Measurements from ENCODE around the gene PAQR6.
A peak's percentile ranks its signal among the peaks of the same experiment; 100 is the strongest.

The PAQR6 gene

GRCh38 chr1:156229809-156230472 lies 17.9 kb downstream of the PAQR6 start:
- FAIRE-seq: no peak

DNA sequence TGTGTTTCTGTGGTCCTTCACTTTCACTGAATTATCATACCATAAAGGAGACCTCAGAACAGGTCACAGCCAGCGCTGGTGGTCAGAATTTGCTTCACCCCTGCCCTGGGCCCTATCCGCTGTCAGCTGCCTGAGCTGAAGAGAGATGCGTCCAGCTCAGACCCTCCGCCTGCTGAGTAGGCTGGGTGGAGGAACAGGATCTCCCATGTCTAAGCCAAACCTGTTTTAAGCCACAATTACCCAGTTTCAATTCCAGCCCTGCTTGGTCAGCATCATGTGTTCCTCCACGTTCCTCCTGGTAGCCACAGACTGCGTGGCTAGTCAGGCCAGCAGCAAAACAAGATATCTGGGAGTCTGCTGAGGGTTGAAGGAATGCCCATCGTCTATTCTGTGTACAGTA lies 19.4 kb downstream of the PAQR6 start:
- FAIRE-seq: no peak

DNA sequence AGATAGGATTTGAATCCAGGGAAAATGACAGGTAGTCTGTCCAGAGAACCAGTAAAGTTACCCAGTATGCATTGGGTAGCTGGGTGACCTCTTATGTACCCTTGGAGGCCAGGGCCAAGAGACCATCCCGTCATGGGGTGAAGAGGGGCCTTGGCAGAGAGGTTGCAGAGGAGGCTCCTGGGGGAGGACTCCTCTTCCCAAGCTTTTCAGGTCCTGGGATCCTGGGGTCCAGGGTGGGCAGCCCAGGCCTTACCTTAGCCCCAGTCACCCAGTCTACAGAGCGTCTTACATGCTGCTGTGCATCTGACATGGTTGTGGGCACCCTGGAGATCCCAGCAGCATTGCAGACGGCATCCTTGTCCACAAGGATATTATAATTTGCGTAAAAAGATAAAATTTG lies 21.1 kb downstream of the PAQR6 start:
- FAIRE-seq: no peak

DNA sequence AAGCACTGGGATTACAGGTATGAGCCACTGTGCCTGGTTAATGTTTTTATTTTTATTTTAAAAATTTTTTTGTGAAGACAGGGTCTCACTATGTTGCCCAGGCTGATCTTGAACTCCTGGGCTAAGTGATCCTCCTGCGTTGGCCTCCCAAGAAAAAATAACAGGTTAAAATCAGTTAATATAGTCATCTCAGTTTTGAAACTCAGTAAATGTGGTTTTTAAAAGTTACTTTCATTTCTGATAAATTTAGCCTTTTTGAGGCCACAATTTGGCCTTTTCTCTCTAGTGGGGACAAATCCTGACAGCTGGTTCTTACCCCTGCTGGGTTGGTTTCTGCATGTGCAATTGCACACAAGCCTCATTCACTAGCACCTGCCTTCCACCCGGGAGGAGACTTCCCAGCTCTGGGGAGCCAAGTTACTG lies 21.7 kb downstream of the PAQR6 start:
- no peak for FAIRE-seq

- no peak for FAIRE-seq
Observed at GRCh38 chr1:156225677-156226014, 22.2 kb downstream of the PAQR6 start.

DNA sequence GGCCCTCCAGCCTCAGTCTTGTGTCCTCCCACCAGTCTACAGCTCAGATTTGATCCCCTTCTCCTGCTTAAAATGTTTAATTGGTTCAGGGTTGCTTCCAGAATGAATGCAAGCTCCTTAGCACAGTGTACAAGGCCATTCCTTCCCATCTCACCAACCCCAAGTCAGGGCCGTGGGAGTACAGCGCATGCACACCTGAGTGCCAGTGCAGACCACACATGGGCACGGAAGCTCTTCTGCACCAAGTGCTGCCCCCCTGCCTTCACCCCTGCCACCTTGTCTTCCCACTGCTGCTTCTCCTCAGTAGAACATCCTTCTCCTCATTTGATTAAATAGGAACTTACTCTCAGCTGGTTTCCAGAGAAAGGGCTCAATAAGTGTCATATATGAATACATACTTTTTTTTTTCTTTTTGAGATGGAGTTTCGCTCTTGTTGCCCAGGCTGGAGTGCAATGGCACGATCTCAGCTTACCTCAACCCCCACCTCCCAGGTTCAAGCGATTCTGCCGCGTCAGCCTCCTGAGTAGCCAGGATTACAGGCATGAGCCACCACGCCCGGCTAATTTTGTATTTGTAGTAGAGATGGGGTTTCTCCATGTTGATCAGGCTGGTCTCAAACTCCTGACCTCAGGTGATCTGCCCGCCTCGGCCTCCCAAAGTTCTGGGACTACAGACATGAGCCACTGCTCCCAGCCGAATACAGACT lies 25.7 kb downstream of the PAQR6 start:
- FAIRE-seq: no peak

- no peak for FAIRE-seq
Observed at GRCh38 chr1:156220226-156220625, 27.6 kb downstream of the PAQR6 start.

GRCh38 chr1:156217871-156218270 lies 30.0 kb downstream of the PAQR6 start:
- no peak for FAIRE-seq

- FAIRE-seq: peak; percentile 98
Observed at GRCh38 chr1:156216361-156217086, 31.3 kb downstream of the PAQR6 start.

GRCh38 chr1:156214024-156214748 lies 33.7 kb downstream of the PAQR6 start:
- no peak for FAIRE-seq

- no peak for FAIRE-seq
Observed at GRCh38 chr1:156213644-156213966, 34.3 kb downstream of the PAQR6 start.

- FAIRE-seq: no peak
Observed at GRCh38 chr1:156212833-156213643, 34.8 kb downstream of the PAQR6 start, which contains the start of gene PMF1. Gene PMF1 (plus strand): TSS chr1:156213007. CDS start chr1:156213016, 9 bp downstream.

- FAIRE-seq: no peak
Observed at GRCh38 chr1:156212130-156212529, 35.7 kb downstream of the PAQR6 start.

DNA sequence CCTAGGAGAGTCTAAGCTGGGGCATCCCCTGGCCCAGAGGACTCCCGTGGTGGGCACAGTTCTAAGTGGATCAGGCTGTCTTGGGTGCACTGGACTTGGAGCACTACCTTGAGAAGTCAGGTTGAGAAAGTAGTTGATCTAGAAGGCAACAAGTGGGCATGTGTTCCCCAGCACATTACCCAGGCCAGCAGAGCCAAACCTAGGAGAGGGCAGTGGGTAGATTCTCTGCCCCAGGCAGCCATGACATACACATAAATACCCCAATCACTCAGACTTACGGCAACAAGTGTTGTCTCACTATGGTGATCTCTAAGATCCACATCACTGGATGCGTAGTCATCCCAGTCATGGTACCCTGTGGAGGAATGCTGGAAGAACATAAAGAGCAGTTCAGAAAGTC lies 36.6 kb downstream of the PAQR6 start:
- no peak for FAIRE-seq

- no peak for FAIRE-seq
Observed at GRCh38 chr1:156204686-156205085, 43.2 kb downstream of the PAQR6 start.

DNA sequence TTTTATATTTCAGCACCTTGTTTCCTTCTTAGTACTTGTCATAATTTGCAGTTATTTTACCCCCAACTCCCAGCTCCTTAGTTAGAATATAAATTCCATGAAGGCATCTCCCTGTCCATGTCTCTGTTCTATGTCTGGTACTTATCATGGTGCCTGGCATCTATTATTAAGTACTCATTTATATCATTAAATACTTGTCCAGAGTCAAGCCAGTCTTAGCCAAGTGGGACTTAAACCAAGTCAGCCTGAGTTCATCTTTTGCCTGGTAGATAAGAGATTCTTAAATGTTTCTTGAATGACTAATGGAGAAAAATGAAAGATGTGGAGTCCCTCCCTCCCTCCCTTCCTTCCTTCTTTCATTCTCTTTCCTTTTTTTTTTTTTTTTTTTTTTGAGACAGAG lies 44.5 kb downstream of the PAQR6 start:
- FAIRE-seq: no peak

DNA sequence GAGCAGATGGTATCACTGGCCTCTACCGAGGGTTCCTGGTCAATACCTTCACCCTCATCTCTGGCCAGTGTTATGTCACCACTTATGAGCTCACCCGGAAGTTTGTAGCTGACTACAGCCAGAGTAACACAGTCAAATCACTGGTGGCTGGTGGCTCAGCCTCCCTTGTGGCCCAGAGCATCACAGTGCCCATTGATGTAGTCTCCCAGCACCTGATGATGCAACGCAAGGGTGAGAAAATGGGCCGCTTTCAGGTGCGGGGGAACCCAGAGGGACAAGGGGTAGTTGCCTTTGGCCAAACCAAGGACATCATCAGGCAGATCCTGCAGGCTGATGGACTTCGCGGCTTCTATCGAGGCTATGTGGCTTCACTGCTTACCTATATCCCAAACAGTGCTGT lies 47.8 kb downstream of the PAQR6 start:
- FAIRE-seq: no peak

- no peak for FAIRE-seq
Observed at GRCh38 chr1:156198831-156199349, 49.0 kb downstream of the PAQR6 start.

- FAIRE-seq: no peak
Observed at GRCh38 chr1:156196445-156196844, 51.4 kb downstream of the PAQR6 start.

DNA sequence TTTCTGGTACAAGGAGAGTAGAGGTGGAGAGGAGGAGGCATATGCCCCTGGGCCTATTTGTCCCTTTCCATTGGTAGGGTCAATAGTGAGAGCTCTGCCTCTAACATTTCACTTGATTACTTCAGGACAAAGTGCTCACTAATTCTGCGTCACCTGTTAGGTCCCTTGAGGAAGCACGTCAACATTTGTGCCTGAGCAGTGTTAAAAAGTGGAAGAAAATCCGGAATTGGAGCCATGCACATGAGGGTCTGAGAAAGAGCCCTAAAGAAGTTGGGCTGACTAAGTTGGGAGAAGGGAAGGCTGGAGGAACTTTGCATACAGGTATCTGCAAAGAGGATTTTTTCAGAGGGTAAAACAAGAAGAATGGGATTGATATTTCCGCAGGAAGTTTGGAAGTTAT lies 52.0 kb downstream of the PAQR6 start:
- no peak for FAIRE-seq

GRCh38 chr1:156194300-156194652 lies 53.6 kb downstream of the PAQR6 start:
- no peak for FAIRE-seq
